Activated CD4-positive, CD25-positive, alpha-beta regulatory T cell treated with anti-CD3 and anti-CD28 coated beads, Interleukin-2, amount 50 U/mL, for 72 hours (primary cell): Measurements from ENCODE around the gene ALDOC.

ENCODE experiments used
- DNase-seq: peaks from one replicate; pipeline ENCODE4 v3.0.0; 2021

Gene ALDOC

GRCh38 chr17:28530250-28530649 lies 46.4 kb downstream of the ALDOC start:
- DNase-seq = no peak

GRCh38 chr17:28529013-28529400 lies 47.7 kb downstream of the ALDOC start:
- no peak for DNase-seq

- DNase-seq = no peak
Observed at GRCh38 chr17:28528327-28529012, 48.2 kb downstream of the ALDOC start.

- no peak for DNase-seq
Observed at GRCh38 chr17:28527859-28528258, 48.8 kb downstream of the ALDOC start.

GRCh38 chr17:28527181-28527681 lies 49.5 kb downstream of the ALDOC start:
- no peak for DNase-seq

GRCh38 chr17:28526381-28526780 lies 50.3 kb downstream of the ALDOC start:
- DNase-seq = no peak

GRCh38 chr17:28524476-28525424 lies 51.9 kb downstream of the ALDOC start:
- DNase-seq = no peak

- DNase-seq = no peak
Observed at GRCh38 chr17:28523876-28524275, 52.8 kb downstream of the ALDOC start.

GRCh38 chr17:28523186-28523585 lies 53.5 kb downstream of the ALDOC start:
- no peak for DNase-seq
